K562 (cell line): ENCODE data around the gene GPN1. TPM values are rescaled to one million over a fixed set of nuclear protein-coding genes. Genes with fewer than 3 reads are reported as not detected.

Experiments
- ASH1L ChIP-seq: fragments of 450-650 bp; IDR thresholded peaks from 2 replicates; pipeline ENCODE4 v1.6.1; 2018; ENCODE audit warnings: borderline replicate concordance, mild to moderate bottlenecking, low read depth; ENCODE audit not compliant: partially characterized antibody
- FOS ChIP-seq: IDR thresholded peaks from 3 replicates; pipeline ENCODE4 v1.6.1; 2011; ENCODE audit not compliant: insufficient read length; ENCODE audit errors: extremely low read depth
- FUS ChIP-seq: fragments of 200-400 bp; formaldehyde crosslinking; optimal IDR thresholded peaks from 2 replicates; pipeline ENCODE3; 2017; ENCODE audit warnings: low read depth, low read length
- HDAC3 ChIP-seq: fragments of 450-650 bp; IDR thresholded peaks from 2 replicates; pipeline ENCODE4 v1.6.1; 2018; ENCODE audit warnings: borderline replicate concordance, mild to moderate bottlenecking, moderate library complexity; ENCODE audit not compliant: partially characterized antibody
- HIVEP1 ChIP-seq: fragments of 250-450 bp; sonication (Bioruptor Pico); IDR thresholded peaks from 2 replicates; pipeline ENCODE4 v1.4.0; 2020; ENCODE audit warnings: mild to moderate bottlenecking
- MED1 ChIP-seq: sonication (generic); formaldehyde crosslinking; IDR thresholded peaks from 2 replicates; pipeline ENCODE4 v1.8.1; 2023; ENCODE audit warnings: missing genetic modification reagents, borderline replicate concordance
- MEIS2 ChIP-seq: fragments of 450-650 bp; IDR thresholded peaks from 2 replicates; pipeline ENCODE4 v1.6.1; 2014; ENCODE audit warnings: mild to moderate bottlenecking; ENCODE audit not compliant: partially characterized antibody
- NR1H2 ChIP-seq: sonication (generic); formaldehyde crosslinking; IDR thresholded peaks from 2 replicates; pipeline ENCODE4 v1.4.0; 2020; ENCODE audit warnings: mild to moderate bottlenecking, missing genetic modification reagents
- NRF1 ChIP-seq, 2 experiments: fragments of 450-650 bp; IDR thresholded peaks in 1 of 2; conservative IDR thresholded peaks in 1 of 2; 2 replicates each; pipeline ENCODE4 v1.6.1; 2014; ENCODE audit warnings: mild to moderate bottlenecking in 2 of 2
- PRPF4 ChIP-seq: fragments of 200-400 bp; formaldehyde crosslinking; IDR thresholded peaks from one replicate; pipeline ENCODE4 v1.6.1; 2017; ENCODE audit warnings: low read length, low read depth, mild to moderate bottlenecking; ENCODE audit not compliant: insufficient read depth, poor library complexity, severe bottlenecking
- PTBP1 ChIP-seq: fragments of 200-400 bp; formaldehyde crosslinking; IDR thresholded peaks from 2 replicates; pipeline ENCODE4 v1.6.1; 2017; ENCODE audit warnings: low read depth, low read length
- RUNX1 ChIP-seq: sonication (generic); IDR thresholded peaks from 2 replicates; pipeline ENCODE4 v1.6.1; 2016; ENCODE audit warnings: antibody characterized with exemption, low read depth
- SIRT6 ChIP-seq: IDR thresholded peaks from one replicate; pipeline ENCODE4 v1.6.1; 2012; ENCODE audit warnings: low read depth, mild to moderate bottlenecking, control low read depth, inconsistent platforms, low read length, moderate library complexity
- SIX5 ChIP-seq, 2 experiments: IDR thresholded peaks; 2 replicates each; pipeline ENCODE4 v1.6.1; 2011; ENCODE audit warnings: low read length in 2 of 2, borderline replicate concordance in 1 of 2, low read depth in 1 of 2, mild to moderate bottlenecking in 1 of 2, moderate library complexity in 1 of 2; ENCODE audit not compliant: insufficient read depth in 1 of 2
- SMAD1 ChIP-seq: fragments of 150-350 bp; IDR thresholded peaks from 2 replicates; pipeline ENCODE4 v1.6.1; 2014; ENCODE audit warnings: low read length, low read depth; ENCODE audit not compliant: partially characterized antibody
- TCF15 ChIP-seq: fragments of 250-450 bp; sonication (Bioruptor Pico); IDR thresholded peaks from 2 replicates; pipeline ENCODE4 v1.8.0; 2022; ENCODE audit warnings: moderate library complexity, mild to moderate bottlenecking, inconsistent platforms
- TCFL5 ChIP-seq: fragments of 250-450 bp; sonication (Bioruptor Pico); conservative IDR thresholded peaks from 2 replicates; pipeline ENCODE4 v1.6.1; 2021; ENCODE audit warnings: mild to moderate bottlenecking, moderate library complexity, matching md5 sums
- U2AF1 ChIP-seq: fragments of 200-400 bp; formaldehyde crosslinking; optimal IDR thresholded peaks from 2 replicates; pipeline ENCODE3; 2017; ENCODE audit warnings: mild to moderate bottlenecking, low read depth, low read length, moderate library complexity
- ZNF121 ChIP-seq: sonication (generic); formaldehyde crosslinking; conservative IDR thresholded peaks from 2 replicates; pipeline ENCODE4 v1.8.0; 2022; ENCODE audit warnings: missing genetic modification reagents
- ZNF140 ChIP-seq: fragments of 250-450 bp; sonication (Bioruptor Pico); IDR thresholded peaks from 2 replicates; pipeline ENCODE4 v1.8.0; 2021; ENCODE audit warnings: moderate library complexity, mild to moderate bottlenecking, inconsistent platforms
- ZNF764 ChIP-seq: fragments of 250-450 bp; sonication (Bioruptor Pico); IDR thresholded peaks from 2 replicates; pipeline ENCODE4 v1.4.0; 2020; ENCODE audit warnings: low read depth, mild to moderate bottlenecking, moderate library complexity
- polyA plus RNA-seq, 8 experiments: library from polyadenylated mRNA; depleted of rRNA in 4 of 8; stranded (reverse) in 5 of 8; unstranded in 3 of 8; fragments of >200 nt; fragmentation: Nextera tagmentation in 2 of 8; fragmentation: Illumina TruSeq in 1 of 8; extraction: Ambion mirVana in 2 of 8; extraction: Trizol in 1 of 8; gene quantifications; 2 replicates each; pipeline versions ENCODE4 v1.2.1 to v1.2.3, GENCODE V29; 2011 to 2014; ENCODE audit warnings: inconsistent platforms in 1 of 8, missing spikeins in 1 of 8
- total RNA-seq, 7 experiments: library from RNA; depleted of rRNA in 6 of 7; stranded (reverse); fragments of >200 nt in 6 of 7; fragmentation: Illumina TruSeq in 2 of 7; extraction: Trizol in 2 of 7; gene quantifications; 2 replicates each; pipeline versions ENCODE4 v1.2.1 to v1.2.3, GENCODE V29; 2011 to 2021; ENCODE audit warnings: low replicate concordance in 1 of 7
- TF ChIP-seq, protein P1 (sequence below): fragments of 450-650 bp; conservative IDR thresholded peaks from 2 replicates; pipeline ENCODE4 v1.6.1; 2016; ENCODE audit warnings: missing genetic modification characterization, low read depth, mild to moderate bottlenecking, control low read depth, missing compliant biosample characterization
- TF ChIP-seq, protein P2 (sequence below): sonication (generic); formaldehyde crosslinking; IDR thresholded peaks from 2 replicates; pipeline ENCODE4 v1.8.0; 2022; ENCODE audit warnings: mild to moderate bottlenecking, missing genetic modification reagents

GPN1 gene
- total and polyA plus RNA-seq, 9 of the 15 experiments (the other 6 are each of a cell fraction or from before 2014, with no cell fraction given): 23.4 to 171 (median 48.2) TPM

GRCh38 chr2:27683390-27684071 lies 54.7 kb downstream of the GPN1 start (continued):
- TF ChIP-seq TCFL5 (no peak), ZNF764 (CRISPR knock-in tag) (no peak), HIVEP1 (CRISPR knock-in tag) (no peak), NRF1 (conservative IDR thresholded peaks at IDR 0.05 in 1 of 2, IDR thresholded peaks at IDR 0.05 in 1 of 2) (no peak), U2AF1 (no peak), SIX5 (IDR thresholded peaks at IDR 0.05; ENCODE audit: borderline replicate concordance in 1 of 2, insufficient read depth in 1 of 2, low read depth in 1 of 2, low read length in 2 of 2) (no peak), RUNX1 (no peak), NR1H2 (CRISPR knock-in tag) (no peak), FOS (no peak), FUS (no peak), MEIS2 (peak; percentile 12), ZNF140 (no peak), ZNF121 (CRISPR knock-in tag) (no peak), ASH1L (no peak), HDAC3 (no peak), MED1 (CRISPR knock-in tag) (no peak), TCF15 (CRISPR knock-in tag) (no peak), PRPF4 (no peak), SMAD1 (no peak), SIRT6 (no peak), PTBP1 (no peak)
- TF ChIP-seq, protein P1, sequence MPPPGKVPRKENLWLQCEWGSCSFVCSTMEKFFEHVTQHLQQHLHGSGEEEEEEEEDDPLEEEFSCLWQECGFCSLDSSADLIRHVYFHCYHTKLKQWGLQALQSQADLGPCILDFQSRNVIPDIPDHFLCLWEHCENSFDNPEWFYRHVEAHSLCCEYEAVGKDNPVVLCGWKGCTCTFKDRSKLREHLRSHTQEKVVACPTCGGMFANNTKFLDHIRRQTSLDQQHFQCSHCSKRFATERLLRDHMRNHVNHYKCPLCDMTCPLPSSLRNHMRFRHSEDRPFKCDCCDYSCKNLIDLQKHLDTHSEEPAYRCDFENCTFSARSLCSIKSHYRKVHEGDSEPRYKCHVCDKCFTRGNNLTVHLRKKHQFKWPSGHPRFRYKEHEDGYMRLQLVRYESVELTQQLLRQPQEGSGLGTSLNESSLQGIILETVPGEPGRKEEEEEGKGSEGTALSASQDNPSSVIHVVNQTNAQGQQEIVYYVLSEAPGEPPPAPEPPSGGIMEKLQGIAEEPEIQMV (tag): no peak; the same call in 1 of the 2 replicates
- TF ChIP-seq, protein P2, sequence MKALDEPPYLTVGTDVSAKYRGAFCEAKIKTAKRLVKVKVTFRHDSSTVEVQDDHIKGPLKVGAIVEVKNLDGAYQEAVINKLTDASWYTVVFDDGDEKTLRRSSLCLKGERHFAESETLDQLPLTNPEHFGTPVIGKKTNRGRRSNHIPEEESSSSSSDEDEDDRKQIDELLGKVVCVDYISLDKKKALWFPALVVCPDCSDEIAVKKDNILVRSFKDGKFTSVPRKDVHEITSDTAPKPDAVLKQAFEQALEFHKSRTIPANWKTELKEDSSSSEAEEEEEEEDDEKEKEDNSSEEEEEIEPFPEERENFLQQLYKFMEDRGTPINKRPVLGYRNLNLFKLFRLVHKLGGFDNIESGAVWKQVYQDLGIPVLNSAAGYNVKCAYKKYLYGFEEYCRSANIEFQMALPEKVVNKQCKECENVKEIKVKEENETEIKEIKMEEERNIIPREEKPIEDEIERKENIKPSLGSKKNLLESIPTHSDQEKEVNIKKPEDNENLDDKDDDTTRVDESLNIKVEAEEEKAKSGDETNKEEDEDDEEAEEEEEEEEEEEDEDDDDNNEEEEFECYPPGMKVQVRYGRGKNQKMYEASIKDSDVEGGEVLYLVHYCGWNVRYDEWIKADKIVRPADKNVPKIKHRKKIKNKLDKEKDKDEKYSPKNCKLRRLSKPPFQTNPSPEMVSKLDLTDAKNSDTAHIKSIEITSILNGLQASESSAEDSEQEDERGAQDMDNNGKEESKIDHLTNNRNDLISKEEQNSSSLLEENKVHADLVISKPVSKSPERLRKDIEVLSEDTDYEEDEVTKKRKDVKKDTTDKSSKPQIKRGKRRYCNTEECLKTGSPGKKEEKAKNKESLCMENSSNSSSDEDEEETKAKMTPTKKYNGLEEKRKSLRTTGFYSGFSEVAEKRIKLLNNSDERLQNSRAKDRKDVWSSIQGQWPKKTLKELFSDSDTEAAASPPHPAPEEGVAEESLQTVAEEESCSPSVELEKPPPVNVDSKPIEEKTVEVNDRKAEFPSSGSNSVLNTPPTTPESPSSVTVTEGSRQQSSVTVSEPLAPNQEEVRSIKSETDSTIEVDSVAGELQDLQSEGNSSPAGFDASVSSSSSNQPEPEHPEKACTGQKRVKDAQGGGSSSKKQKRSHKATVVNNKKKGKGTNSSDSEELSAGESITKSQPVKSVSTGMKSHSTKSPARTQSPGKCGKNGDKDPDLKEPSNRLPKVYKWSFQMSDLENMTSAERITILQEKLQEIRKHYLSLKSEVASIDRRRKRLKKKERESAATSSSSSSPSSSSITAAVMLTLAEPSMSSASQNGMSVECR: no peak
